Right lobe of liver (tissue), 4 donors: ENCODE measurements around the gene SLC44A2.
A peak's percentile ranks its signal among the peaks of the same experiment; 100 is the strongest.

Experiments
- CTCF ChIP-seq, 4 donors: fragments of 200-600 bp in 3 of 4; fragments of 450-650 bp in 1 of 4; IDR thresholded peaks; one replicate each; pipeline versions ENCODE4 v1.5.1 to v1.8.0; 2016 to 2022; ENCODE audit warnings: antibody characterized with exemption in 4 of 4, mild to moderate bottlenecking in 2 of 4
- POLR2A ChIP-seq: fragments of 450-650 bp; IDR thresholded peaks from one replicate; pipeline ENCODE4 v1.6.1; 2017; ENCODE audit warnings: antibody characterized with exemption, mild to moderate bottlenecking
- donor health status: DM: no; HTN: no; CAD: no.
- donor health status: DM: no; HTN: no; CAD: no.
- donor health status: DM: no; HTN: yes; CAD: no.

GRCh38 chr19:10644260-10645007 lies 19.1 kb downstream of the SLC44A2 start:
- TF ChIP-seq CTCF (IDR thresholded peaks at IDR 0.05) (peak; percentile 82 to 85 (median 84)), POLR2A (no peak)
